ENCODE results near the gene FECH.

Gene FECH

DNA sequence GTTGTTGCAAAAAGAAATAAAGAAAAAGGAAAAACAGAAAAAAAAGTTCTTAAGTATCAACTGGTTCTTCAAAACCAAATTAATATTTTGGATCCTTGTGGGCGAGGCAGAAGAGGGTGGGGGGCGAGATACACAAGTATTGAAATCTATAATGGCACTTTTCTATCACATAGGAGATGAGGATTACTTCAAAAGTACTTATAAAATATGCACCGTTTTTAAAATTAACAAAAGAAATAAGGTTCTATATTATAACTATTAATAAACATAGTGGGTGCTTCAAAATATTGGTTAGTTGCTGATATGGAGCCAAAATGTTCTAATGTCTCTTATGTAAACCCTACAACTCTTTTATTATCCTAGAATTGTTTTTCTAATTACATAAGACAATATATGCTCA is 2.1 kb downstream of the FECH start (continued):
- TF ChIP-seq KLF1 (tag by site-specific recombination; IDR thresholded peaks at IDR 0.05), result no peak

- ChIA-PET CTCF (interaction anchor here (1.1 kb wide), 1 partner anchor 22 kb away, joined by 3 read pairs; no protein-coding TSS in a partner anchor), POLR2A (interaction anchor here (0.6 kb wide), 1 partner anchor 31 kb away, joined by 3 read pairs; no protein-coding TSS in a partner anchor)
- Histone ChIP-seq H3K27ac (ENCODE audit: extremely low read depth, low read depth, low read length) (no peak overlapping the region), H3K9me3 (ENCODE audit: control insufficient read depth, insufficient read depth, low read depth, low read length) (no peaks in the 10 kb centered on the region), H3K4me1 (ENCODE audit: control insufficient read depth, insufficient read depth, low read length) (peaks cover 7% of the 10 kb centered on the region), H3K4me3 (ENCODE audit: low read depth, low read length) (no peak overlapping the region), H3K36me3 (ENCODE audit: control insufficient read depth in 2 of 2, insufficient read depth in 1 of 2, low read length in 2 of 2) (peaks cover 20 to 29% of the 10 kb centered on the region in 2 experiments)
- TF ChIP-seq ZNF747 (tag by site-specific recombination; IDR thresholded peaks at IDR 0.05), result no peak
- no peak for TF ChIP-seq SCRT1 (tag by site-specific recombination; IDR thresholded peaks at IDR 0.05; ENCODE audit: borderline replicate concordance)
- no peak for TF ChIP-seq ZNF184 (tag by site-specific recombination; IDR thresholded peaks at IDR 0.05)
- no peak for TF ChIP-seq ZXDB (tag by site-specific recombination; IDR thresholded peaks at IDR 0.05)
- no peak for TF ChIP-seq ZNF837 (tag by site-specific recombination; IDR thresholded peaks at IDR 0.05)
Observed at GRCh38 chr18:57583297-57583835, 3.1 kb downstream of the FECH start.

DNA sequence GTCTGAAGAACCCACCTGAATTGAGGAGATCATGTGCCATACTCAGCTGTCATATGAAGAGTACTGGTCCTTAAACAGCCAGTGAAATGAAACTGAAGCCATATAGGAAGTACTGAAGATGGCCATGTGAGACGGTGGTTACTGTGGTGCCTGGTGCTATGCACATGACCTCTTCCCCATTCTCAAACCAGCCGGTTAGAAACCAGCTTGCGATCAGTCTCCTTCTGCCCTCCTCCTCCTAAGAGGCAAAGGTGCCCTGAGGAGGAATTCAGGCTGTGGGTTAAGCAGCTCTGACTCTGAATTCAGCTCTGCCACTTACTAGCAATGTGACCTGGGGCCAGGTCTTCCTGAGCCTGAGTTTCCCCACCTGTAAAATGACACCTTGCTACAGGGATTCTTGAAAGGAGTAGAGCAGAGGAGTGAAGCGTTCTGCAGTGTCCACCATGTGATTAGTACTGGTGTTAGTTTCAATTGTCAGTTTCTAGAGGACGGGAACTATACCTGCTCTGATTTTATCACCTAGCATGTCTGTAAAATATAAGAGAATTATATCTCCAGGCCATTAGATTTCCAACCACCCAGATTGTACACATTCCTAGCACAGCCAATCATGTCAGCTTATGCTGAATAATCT is 5.1 kb downstream of the FECH start:
- POLR2A ChIA-PET, result no interaction called here
- Histone ChIP-seq H3K4me3 (ENCODE audit: low read depth, low read length) (no peak overlapping the region), H3K27ac (ENCODE audit: extremely low read depth, low read depth, low read length) (no peak overlapping the region), H3K9me3 (ENCODE audit: control insufficient read depth, insufficient read depth, low read depth, low read length) (no peaks in the 10 kb centered on the region), H3K36me3 (ENCODE audit: control insufficient read depth in 2 of 2, insufficient read depth in 1 of 2, low read length in 2 of 2) (peaks cover 32 to 47% of the 10 kb centered on the region in 2 experiments), H3K4me1 (ENCODE audit: control insufficient read depth, insufficient read depth, low read length) (peaks cover 7% of the 10 kb centered on the region)
- CTCF ChIA-PET, result no interaction called here
- no peak for TF ChIP-seq ZNF121 (tag by site-specific recombination; IDR thresholded peaks at IDR 0.05)
- TF ChIP-seq ZNF114 (tag by site-specific recombination; IDR thresholded peaks at IDR 0.05), result no peak
- TF ChIP-seq ZNF140 (tag by site-specific recombination; IDR thresholded peaks at IDR 0.05), result no peak
- no peak for TF ChIP-seq ZNF157 (tag by site-specific recombination; IDR thresholded peaks at IDR 0.05)
- TF ChIP-seq ZNF530 (tag by site-specific recombination; IDR thresholded peaks at IDR 0.05; ENCODE audit: low read depth), result no peak
- TF ChIP-seq ZNF449 (tag by site-specific recombination; IDR thresholded peaks at IDR 0.05), result no peak
- no peak for TF ChIP-seq ZNF555 (tag by site-specific recombination; conservative IDR thresholded peaks at IDR 0.05)
- TF ChIP-seq ZNF146 (tag by site-specific recombination; IDR thresholded peaks at IDR 0.05), result no peak
- TF ChIP-seq ZBTB44 (tag by site-specific recombination; IDR thresholded peaks at IDR 0.05), result no peak
- TF ChIP-seq KLF17 (tag by site-specific recombination; IDR thresholded peaks at IDR 0.05), result no peak
- TF ChIP-seq ZFP37 (tag by site-specific recombination; IDR thresholded peaks at IDR 0.05), result no peak
